ENCODE data around the gene LCORL.

DNA sequence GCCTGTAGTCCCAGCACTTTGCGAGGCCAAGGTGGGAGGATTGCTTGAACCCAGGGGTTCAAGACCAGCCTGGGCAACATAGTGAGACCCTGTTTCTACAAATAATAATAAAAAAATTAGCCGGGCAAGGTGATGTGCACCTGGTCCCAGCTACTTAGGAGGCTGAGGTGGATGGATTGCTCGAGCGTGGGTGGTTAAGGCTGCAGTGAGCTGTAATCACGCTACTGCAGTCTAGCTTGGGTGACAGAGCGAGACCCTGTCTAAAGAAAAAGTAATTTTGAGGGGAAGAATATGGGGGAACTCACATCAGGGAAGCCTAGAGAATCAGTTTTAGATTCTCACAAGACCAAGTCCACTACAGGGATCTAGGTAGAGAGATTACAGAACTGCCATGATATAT, 28.9 kb upstream of the LCORL start:
- TF ChIP-seq CTCF (IDR thresholded peaks at IDR 0.05) (no peak), POLR2A (IDR thresholded peaks at IDR 0.05) (no peak)
